UCSD-AML1 (cell line): ENCODE measurements around the gene LARGE1.
"Not testable (repeated sequence)": the region's sequence is repeated elsewhere in the genome, so short reads cannot be mapped to it uniquely, and the experiment has no call there.

ENCODE experiments used
- DNase-seq: peaks from one replicate; lab custom pipeline; 2025; ENCODE audit not compliant: unreplicated experiment; lab: John Stamatoyannopoulos, UW

LARGE1 gene

GRCh38 chr22:33393432-33393831, 526.8 kb downstream of the LARGE1 start:
- DNase-seq, result no peak

- no peak for DNase-seq
Observed at GRCh38 chr22:33391298-33391697, 529.0 kb downstream of the LARGE1 start.

- DNase-seq, result no peak
Observed at GRCh38 chr22:33389936-33390335, 530.3 kb downstream of the LARGE1 start.

DNA sequence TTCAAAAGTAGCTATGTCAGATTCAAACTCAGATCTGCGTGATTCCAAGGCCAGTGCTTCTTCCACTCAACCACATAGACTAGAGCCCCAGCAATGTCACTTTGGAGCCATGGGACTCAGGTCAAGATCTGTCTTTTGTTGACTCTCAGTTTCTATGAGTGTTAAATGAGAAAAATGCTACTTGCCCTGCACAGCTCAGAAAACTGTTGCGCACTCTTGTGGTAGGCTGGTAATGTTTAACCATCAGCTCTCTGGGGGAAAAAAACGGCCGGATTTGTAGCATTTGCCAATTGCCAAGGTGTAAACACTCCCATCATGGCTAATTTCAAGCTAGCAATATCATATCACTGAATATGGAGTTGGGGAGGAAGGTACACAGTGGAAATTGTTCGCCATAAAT, 534.0 kb downstream of the LARGE1 start:
- DNase-seq, result no peak

DNA sequence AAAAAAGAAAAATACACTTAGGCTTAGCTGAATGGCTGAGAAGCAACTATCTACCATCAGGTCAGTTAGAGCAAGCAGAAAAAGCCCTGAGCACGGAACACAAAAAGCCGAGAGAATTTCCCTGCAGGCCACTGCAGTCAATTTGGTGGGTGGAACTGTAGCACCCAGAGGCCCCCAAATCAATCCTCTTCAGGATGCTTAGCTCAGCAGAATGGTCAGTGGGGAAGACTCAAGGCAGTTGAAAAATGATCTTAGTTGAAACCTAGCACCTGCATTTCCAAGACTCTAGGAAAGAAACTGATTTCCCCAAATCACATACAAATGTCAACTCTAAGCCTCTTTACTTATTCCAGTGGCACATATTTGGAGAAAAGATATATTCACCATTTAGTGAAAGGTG, 534.7 kb downstream of the LARGE1 start:
- no peak for DNase-seq

DNA sequence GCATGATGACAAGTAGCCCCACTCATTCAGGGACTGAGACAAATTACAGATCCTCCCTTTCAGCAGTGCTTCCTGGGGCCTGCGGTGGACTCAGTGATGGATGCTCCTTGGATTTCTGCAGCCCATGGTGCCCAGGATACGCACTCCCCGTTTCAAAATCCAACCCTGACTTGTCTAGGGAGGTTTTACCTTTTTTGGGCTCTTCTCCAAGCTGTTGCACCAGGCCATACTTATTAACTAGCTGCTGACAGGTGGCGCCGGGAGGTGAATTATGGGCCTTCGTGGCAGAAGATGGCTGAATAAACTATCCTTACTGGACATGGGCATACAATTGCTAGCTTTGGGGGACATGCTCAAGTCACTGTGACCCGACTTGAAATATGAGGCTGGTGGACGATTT, 537.8 kb downstream of the LARGE1 start:
- DNase-seq, result no peak

GRCh38 chr22:33381531-33382406, 538.5 kb downstream of the LARGE1 start:
- DNase-seq, result no peak

DNA sequence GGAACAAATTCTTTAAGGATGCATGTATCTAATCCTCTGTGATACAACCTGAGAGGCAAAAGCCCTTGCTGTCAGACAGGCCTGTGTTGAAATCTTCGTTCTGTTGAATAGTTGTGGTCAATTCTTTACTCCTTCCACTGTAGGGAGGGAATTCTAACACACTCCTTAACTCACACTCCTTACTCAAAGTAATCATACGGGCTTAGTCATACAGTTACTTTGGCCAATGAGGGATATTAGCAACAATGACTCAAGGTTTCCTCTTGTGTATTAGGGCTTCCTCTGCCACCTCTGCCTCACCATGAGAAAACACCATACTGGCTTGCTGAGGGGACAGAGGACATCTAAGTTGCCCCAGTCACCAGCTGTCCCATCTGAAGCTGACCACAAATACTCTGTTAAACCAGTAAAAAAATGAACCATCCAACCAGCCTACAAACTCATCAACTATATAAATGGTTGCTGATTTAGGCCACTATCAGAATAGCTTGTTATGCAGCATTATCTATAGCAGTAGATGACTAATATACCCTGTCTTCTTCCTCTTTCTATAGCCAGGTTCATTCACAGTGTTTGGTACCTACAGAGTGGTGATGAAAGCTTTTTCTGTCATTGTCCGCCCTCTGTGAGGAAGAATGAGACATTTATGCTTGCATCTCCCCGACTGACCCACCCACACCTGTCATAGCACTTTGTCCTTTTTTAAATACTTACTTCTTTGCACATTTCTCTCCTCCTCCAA, 539.3 kb downstream of the LARGE1 start:
- no peak for DNase-seq

DNA sequence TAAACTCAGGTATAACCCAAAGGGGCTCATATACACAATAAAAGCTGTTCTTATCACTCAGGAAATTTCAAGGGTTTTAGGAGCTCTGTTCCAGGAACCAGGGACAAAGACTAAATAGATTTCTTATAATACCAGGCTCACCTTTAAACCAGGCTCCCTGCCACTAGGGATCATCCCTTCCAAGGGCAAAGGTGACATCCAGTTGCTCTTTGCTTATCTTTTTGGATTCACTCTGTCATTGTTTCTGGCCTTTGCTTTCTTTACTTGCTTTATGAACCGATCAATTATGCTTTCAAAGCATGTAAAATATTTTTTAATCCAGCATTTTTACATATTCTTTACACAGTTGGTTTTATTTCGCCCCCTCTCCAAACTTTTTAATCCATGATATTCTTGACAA, 540.4 kb downstream of the LARGE1 start:
- DNase-seq, result no peak

GRCh38 chr22:33372875-33373274, 547.4 kb downstream of the LARGE1 start:
- DNase-seq, result no peak

DNA sequence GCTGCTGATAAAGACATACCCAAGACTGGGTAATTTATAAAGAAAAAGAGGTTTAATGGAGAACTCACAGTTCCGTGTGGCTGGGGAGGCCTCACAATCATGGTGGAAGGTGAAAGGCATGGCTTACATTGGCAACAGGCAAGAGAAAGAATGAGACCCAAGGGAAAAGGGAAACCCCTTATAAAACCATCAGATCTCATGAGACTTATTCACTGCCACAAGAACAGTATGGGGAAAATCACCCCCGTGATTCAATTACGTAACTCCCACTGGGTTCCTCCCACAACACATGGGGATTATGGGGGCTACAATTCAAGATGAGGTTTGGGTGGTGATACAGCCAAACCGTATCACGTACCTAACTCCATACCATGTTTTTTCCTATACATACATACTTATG, 557.0 kb downstream of the LARGE1 start:
- not testable (repeated sequence) for DNase-seq

- DNase-seq, result no peak
Observed at GRCh38 chr22:33362702-33363101, 557.6 kb downstream of the LARGE1 start.

GRCh38 chr22:33361581-33361980, 558.7 kb downstream of the LARGE1 start:
- no peak for DNase-seq

DNA sequence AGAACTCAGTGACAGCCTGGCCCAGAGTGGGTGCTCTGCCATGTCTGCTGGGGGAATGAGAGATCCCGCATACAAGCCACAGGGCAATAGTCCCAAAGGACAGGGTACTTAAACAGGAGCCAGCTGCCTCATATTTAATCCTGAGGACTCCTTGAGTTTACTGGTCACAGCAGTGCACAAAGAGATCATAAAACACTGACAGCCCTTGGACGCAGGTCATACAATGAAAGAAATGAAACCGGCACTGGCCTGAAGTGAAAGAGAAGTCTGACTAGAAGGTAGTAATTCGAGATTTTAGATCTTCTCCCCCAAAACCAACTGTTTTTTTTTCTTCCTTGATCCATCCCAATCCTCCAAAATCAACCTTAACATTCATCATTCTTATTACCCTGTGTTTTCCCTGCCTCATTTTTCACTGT, 562.3 kb downstream of the LARGE1 start:
- no peak for DNase-seq

DNA sequence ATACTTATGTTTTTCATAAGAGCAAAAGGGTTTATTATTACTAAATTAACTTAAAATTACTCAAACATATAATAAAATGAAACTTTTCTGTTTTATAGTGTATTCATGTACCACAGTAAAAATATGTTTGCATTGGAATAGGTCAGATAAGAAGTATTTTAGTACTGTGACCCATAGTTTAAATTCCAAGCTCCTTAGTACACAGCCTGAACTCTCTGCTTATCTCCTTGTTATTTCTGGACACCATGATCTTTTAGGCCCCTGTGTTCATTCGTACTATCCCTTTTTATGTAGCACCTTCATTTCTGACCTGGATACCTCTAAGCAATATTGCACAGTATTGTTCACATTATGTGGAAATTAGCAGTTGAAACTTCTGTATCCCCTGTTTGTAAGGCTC, 565.3 kb downstream of the LARGE1 start:
- DNase-seq, result no peak

DNA sequence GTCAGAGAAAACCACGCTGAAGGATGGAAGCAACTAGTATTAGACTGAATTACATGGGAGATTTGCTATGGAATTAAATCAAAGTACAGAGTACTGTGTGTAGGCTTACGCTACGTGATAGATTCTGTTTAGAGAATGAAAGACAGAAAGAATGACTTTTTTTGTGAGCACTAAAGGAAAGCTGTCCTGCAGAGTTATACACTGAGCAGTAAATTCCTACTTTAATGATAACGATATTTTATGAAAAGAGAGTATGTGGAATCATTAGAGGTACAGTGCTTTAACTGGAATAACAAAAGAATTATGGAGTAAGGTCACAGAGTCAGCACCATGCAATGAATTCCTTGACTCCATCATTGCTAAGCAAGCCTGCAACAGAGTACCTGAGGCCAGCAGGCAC, 566.8 kb downstream of the LARGE1 start:
- DNase-seq, result no peak

DNA sequence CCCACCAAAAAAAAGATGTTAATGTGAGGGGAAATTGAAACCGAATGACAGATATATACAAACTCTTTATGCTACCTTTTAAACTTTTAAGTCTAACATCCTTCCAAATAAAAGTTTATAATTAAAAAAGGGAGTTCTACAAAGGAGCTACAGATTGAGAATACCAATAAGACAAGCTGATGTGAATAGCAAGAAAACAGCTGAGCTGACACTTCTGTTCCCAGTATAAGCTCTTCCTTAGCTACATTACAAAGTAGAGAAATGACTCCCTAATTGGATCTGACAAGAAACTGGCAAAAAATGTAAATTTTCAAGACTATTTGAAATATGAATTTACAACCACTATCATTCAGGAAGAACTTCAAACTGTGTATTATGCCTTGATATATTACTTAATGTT, 567.5 kb downstream of the LARGE1 start:
- DNase-seq, result no peak

DNA sequence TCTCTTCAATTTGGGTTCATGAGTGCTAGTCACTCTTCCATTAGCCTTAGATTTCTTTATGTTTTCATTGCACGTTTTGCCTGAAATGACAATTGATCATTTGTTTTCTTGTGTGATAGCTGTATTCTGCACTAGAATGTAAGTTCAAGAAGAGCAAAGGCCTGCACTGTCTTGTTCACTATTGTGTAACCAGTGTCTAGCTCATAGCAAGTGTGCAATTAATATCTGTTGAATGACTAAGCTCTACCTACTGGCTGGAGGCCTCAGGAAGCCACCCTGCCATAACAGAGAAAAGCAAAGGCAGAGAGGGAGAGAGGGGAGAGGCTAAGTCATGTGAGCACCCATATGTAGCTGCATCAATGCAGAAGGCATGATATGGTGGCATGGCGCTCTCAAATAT, 569.3 kb downstream of the LARGE1 start:
- no peak for DNase-seq

GRCh38 chr22:33350491-33350890, 569.8 kb downstream of the LARGE1 start:
- no peak for DNase-seq

DNA sequence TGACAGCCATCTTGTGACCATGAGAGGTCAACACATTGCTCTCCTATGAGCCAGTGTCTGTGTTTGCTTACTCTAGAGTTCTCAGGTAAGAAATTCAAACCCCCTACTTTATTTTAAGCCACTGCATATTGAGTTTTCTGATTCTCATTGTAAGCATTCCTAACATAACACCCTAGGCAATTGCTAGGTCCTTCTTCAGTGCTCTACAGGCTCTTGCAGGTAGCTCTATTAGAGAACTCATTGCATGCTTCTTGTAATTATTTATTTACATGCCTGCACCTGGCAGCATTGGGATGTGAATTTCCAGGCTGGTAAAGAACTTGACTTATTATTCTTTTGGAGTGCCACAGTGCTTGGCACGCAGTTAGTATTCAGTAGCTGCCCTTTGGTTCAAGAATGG, 573.3 kb downstream of the LARGE1 start:
- no peak for DNase-seq

DNA sequence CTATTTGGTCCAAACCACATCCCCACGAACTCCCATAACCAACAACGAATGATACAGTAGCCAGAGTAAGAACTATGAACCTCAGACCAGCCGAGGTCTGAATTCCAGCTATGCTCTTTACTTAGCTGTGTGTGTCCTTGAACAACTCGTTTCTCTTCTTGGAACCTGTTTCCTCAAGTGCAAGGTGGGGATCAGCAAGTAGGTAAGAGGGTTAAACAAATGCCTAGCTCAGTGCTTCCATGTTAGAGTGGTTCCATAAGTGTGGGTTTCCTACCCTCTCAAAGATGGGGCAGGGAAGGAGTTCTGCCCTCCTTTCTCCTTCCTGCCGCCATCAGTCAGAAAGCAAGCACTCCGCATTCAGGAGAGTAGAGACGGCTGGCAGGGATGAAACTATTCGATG, 578.7 kb downstream of the LARGE1 start:
- DNase-seq, result no peak

- DNase-seq, result no peak
Observed at GRCh38 chr22:33337524-33337923, 582.8 kb downstream of the LARGE1 start.
